Panc1 (cell line): ENCODE results near the gene TLE4. TPM values are rescaled to one million over a fixed set of nuclear protein-coding genes. Genes with fewer than 3 reads are reported as not detected.

Experiments used
- ATAC-seq: fragments of 200-7000 bp; cut with Tn5 transposase; 2 replicates; pipeline ENCODE4 v1.9.1; 2020; ENCODE audit warnings: mild to moderate bottlenecking, moderate library complexity
- BruUV-seq: library from RNA; stranded (reverse); fragments of 400-500 nt; replicated peaks from 2 replicates; lab custom pipeline; 2021; lab: Mats Ljungman, UMichigan
- CTCF ChIA-PET: fragments of 300-600 bp; sonication (Branson Sonifier 250); formaldehyde crosslinking; loops from one replicate; lab custom pipeline; 2022; ENCODE audit warnings: antibody characterized with exemption; lab: Charles Lee
- POLR2A ChIA-PET: fragments of 300-600 bp; sonication (Branson Sonifier 250); formaldehyde crosslinking; loops from one replicate; lab custom pipeline; 2022; ENCODE audit warnings: antibody characterized with exemption; lab: Charles Lee
- DNase-seq: peaks from one replicate; pipeline ENCODE4 v3.0.0-alpha.2; 2010; ENCODE audit warnings: low read depth, low spot score
- H3K27ac ChIP-seq: 2 replicates; pipeline ENCODE4 v1.5.1; 2011; ENCODE audit warnings: mild to moderate bottlenecking, low read length, inconsistent platforms
- H3K27me3 ChIP-seq: fragments of 200-500 bp; sonication (Bioruptor generic); 2 replicates; pipeline ENCODE4 v1.6.0; 2014; ENCODE audit warnings: low read length, inconsistent platforms; ENCODE audit not compliant: control insufficient read depth, insufficient read depth
- H3K36me3 ChIP-seq: fragments of 200-500 bp; sonication (Bioruptor generic); 2 replicates; pipeline ENCODE4 v1.5.1; 2014; ENCODE audit warnings: inconsistent platforms, mild to moderate bottlenecking, low read length, moderate library complexity; ENCODE audit not compliant: control insufficient read depth, insufficient read depth
- H3K4me1 ChIP-seq: 2 replicates; pipeline ENCODE4 v1.5.1; 2011; ENCODE audit warnings: inconsistent platforms, mild to moderate bottlenecking, low read length, moderate library complexity; ENCODE audit not compliant: control insufficient read depth, insufficient read depth
- H3K4me3 ChIP-seq, 2 experiments: 2 replicates each; pipeline ENCODE4 v1.5.1; 2011 to 2012; ENCODE audit warnings: low read depth in 2 of 2, low read length in 2 of 2, mild to moderate bottlenecking in 2 of 2, inconsistent platforms in 1 of 2, moderate library complexity in 1 of 2
- H3K9me3 ChIP-seq: fragments of 200-500 bp; sonication (Bioruptor generic); 2 replicates; pipeline ENCODE4 v1.5.1; 2014; ENCODE audit warnings: low read depth, mild to moderate bottlenecking, inconsistent platforms, low read length, moderate library complexity; ENCODE audit not compliant: control insufficient read depth, insufficient read depth
- POLR2AphosphoS5 ChIP-seq: IDR thresholded peaks from 2 replicates; pipeline ENCODE4 v1.6.1; 2012; ENCODE audit warnings: mild to moderate bottlenecking, low read depth, low read length, moderate library complexity
- SIN3A ChIP-seq: IDR thresholded peaks from 2 replicates; pipeline ENCODE4 v1.6.1; 2012; ENCODE audit warnings: low read depth, mild to moderate bottlenecking, low read length, moderate library complexity, borderline replicate concordance; ENCODE audit not compliant: insufficient read depth
- TCF7L2 ChIP-seq: IDR thresholded peaks from 2 replicates; pipeline ENCODE4 v1.6.1; 2011; ENCODE audit warnings: mild to moderate bottlenecking, low read depth, low read length, inconsistent platforms
- in situ Hi-C: cut with HindIII; loops from 2 replicates; pipeline ENCODE4 v1.10.0; 2016; ENCODE audit warnings: low sequenced_read_pairs, low pct_unique_long_range_greater_than_20kb
- intact Hi-C: fragments of 100-400 bp; cut with micrococcal nuclease; formaldehyde crosslinking; loops from one replicate; pipeline ENCODE4 v1.10.0; 2022; ENCODE audit not compliant: unreplicated experiment
- total RNA-seq: library from RNA; stranded (reverse); gene quantifications from one replicate; pipeline ENCODE4 v1.2.1, GENCODE V29; 2021; ENCODE audit not compliant: unreplicated experiment
- TF ChIP-seq, protein P1 (sequence below), 2 experiments: IDR thresholded peaks; 2 replicates each; pipeline ENCODE4 v1.6.1; 2011 to 2012; ENCODE audit warnings: low read depth in 2 of 2, control low read depth in 1 of 2, low read length in 1 of 2, mild to moderate bottlenecking in 1 of 2, moderate library complexity in 1 of 2; ENCODE audit not compliant: insufficient read depth in 1 of 2
- TF ChIP-seq, protein P2 (sequence below): fragments of 450-650 bp; IDR thresholded peaks from 2 replicates; pipeline ENCODE4 v1.5.1; 2017; ENCODE audit warnings: mild to moderate bottlenecking

Gene TLE4
- total RNA-seq, 1 experiment from 2014 or later: 8.7 TPM

DNA sequence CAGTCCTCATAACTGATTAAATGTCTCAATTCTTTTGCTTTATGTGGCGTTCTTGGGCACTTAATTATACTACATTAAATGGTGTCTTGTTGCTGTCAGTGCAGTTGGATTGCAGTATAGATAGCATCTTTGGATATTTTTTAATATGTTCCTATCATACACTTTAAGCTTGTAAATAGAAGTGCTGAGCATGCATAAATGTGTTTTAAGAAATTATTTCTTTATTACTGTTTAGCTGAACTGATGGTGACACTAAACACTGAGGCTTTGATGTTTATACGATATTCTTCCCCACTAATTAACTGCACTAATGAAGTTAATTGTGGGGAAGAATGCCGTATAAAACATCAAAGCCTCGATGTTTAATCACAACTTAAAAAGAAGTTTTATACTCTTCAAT lies 116.6 kb downstream of the TLE4 start:
- intact Hi-C loops (no loop called here), in situ Hi-C loops (no loop called here)
- H3K27ac ChIP-seq: no peak overlapping the region
- H3K4me1 ChIP-seq: no peaks in the 10 kb centered on the region
- no TSS peak for BruUV-seq
- ChIA-PET POLR2A (no interaction called here), CTCF (no interaction called here)
- no peak for TF ChIP-seq TCF7L2
- TF ChIP-seq, protein P1, sequence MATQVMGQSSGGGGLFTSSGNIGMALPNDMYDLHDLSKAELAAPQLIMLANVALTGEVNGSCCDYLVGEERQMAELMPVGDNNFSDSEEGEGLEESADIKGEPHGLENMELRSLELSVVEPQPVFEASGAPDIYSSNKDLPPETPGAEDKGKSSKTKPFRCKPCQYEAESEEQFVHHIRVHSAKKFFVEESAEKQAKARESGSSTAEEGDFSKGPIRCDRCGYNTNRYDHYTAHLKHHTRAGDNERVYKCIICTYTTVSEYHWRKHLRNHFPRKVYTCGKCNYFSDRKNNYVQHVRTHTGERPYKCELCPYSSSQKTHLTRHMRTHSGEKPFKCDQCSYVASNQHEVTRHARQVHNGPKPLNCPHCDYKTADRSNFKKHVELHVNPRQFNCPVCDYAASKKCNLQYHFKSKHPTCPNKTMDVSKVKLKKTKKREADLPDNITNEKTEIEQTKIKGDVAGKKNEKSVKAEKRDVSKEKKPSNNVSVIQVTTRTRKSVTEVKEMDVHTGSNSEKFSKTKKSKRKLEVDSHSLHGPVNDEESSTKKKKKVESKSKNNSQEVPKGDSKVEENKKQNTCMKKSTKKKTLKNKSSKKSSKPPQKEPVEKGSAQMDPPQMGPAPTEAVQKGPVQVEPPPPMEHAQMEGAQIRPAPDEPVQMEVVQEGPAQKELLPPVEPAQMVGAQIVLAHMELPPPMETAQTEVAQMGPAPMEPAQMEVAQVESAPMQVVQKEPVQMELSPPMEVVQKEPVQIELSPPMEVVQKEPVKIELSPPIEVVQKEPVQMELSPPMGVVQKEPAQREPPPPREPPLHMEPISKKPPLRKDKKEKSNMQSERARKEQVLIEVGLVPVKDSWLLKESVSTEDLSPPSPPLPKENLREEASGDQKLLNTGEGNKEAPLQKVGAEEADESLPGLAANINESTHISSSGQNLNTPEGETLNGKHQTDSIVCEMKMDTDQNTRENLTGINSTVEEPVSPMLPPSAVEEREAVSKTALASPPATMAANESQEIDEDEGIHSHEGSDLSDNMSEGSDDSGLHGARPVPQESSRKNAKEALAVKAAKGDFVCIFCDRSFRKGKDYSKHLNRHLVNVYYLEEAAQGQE (IDR thresholded peaks at IDR 0.05; ENCODE audit: insufficient read depth in 1 of 2, low read depth in 2 of 2, low read length in 1 of 2): no peak
- TF ChIP-seq POLR2AphosphoS5: no peak
- TF ChIP-seq, protein P2, sequence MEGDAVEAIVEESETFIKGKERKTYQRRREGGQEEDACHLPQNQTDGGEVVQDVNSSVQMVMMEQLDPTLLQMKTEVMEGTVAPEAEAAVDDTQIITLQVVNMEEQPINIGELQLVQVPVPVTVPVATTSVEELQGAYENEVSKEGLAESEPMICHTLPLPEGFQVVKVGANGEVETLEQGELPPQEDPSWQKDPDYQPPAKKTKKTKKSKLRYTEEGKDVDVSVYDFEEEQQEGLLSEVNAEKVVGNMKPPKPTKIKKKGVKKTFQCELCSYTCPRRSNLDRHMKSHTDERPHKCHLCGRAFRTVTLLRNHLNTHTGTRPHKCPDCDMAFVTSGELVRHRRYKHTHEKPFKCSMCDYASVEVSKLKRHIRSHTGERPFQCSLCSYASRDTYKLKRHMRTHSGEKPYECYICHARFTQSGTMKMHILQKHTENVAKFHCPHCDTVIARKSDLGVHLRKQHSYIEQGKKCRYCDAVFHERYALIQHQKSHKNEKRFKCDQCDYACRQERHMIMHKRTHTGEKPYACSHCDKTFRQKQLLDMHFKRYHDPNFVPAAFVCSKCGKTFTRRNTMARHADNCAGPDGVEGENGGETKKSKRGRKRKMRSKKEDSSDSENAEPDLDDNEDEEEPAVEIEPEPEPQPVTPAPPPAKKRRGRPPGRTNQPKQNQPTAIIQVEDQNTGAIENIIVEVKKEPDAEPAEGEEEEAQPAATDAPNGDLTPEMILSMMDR: no peak
- TF ChIP-seq SIN3A: no peak
- no peak for ATAC-seq
- no peak for DNase-seq
- H3K4me3 ChIP-seq: no peak overlapping the region
- no peaks in the 10 kb centered on the region for H3K9me3 ChIP-seq
- H3K27me3 ChIP-seq: no peaks in the 10 kb centered on the region
- H3K36me3 ChIP-seq: no peaks in the 10 kb centered on the region

DNA sequence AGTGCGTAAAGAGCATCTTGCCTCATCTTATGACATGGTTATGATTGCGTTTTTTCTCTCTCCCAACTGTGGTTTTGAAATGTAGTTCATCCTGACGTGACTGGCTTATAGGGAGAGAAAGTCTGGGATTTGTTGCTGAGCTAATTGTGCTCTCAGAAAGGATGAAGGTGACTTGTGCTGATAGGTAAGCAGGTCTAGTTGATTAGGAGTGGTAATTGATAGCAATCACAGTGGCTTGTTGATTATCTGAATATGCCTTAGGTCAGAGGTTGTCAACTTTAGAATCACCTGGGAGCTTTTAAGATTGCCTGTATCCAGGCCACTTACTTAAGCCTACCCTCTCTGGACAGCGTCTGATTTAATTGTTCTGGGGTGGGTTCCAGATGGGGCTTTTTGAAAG lies 117.8 kb downstream of the TLE4 start:
- no peak overlapping the region for H3K27ac ChIP-seq
- no TSS peak for BruUV-seq
- no peak for ATAC-seq
- DNase-seq: no peak
- in situ Hi-C loops: no loop called here
- H3K4me3 ChIP-seq: no peak overlapping the region
- ChIA-PET POLR2A (no interaction called here), CTCF (no interaction called here)
- intact Hi-C loops: no loop called here
- no peaks in the 10 kb centered on the region for H3K4me1 ChIP-seq
- H3K9me3 ChIP-seq: no peaks in the 10 kb centered on the region
- no peaks in the 10 kb centered on the region for H3K27me3 ChIP-seq
- TF ChIP-seq POLR2AphosphoS5 (no peak), TCF7L2 (no peak)
- TF ChIP-seq, protein P1 (IDR thresholded peaks at IDR 0.05; ENCODE audit: insufficient read depth in 1 of 2, low read depth in 2 of 2, low read length in 1 of 2): no peak
- no peaks in the 10 kb centered on the region for H3K36me3 ChIP-seq
